ENCODE data around the gene UBIAD1. TPM values are rescaled to one million over a fixed set of nuclear protein-coding genes. Genes with fewer than 3 reads are reported as not detected.
A peak's percentile ranks its signal among the peaks of the same experiment; 100 is the strongest.
"Not testable (repeated sequence)": the region's sequence is repeated elsewhere in the genome, so short reads cannot be mapped to it uniquely, and the experiment has no call there.

UBIAD1 gene
- polyA plus RNA-seq (2013, experiment 1 of 2; ENCODE audit: insufficient read length), result 10.8 TPM
- 9.9 TPM for polyA plus RNA-seq (2013, experiment 2 of 2; ENCODE audit: insufficient read length)

GRCh38 chr1:11272832-11273594 is at the start of gene UBIAD1:
UBIAD1 (plus strand) TSS chr1:11273198; CDS start chr1:11273532, 334 bp downstream.
- peak; percentile 90 for DNase-seq

- DNase-seq, result peak; percentile 19
Measured at GRCh38 chr1:11227106-11228077, 45.6 kb upstream of the UBIAD1 start.

GRCh38 chr1:11229203-11229602 is 43.8 kb upstream of the UBIAD1 start:
- no peak for DNase-seq

- DNase-seq, result no peak
Measured at GRCh38 chr1:11233208-11233607, 39.8 kb upstream of the UBIAD1 start.

- no peak for DNase-seq
Measured at GRCh38 chr1:11237356-11237755, 35.6 kb upstream of the UBIAD1 start.

- no peak for DNase-seq
Measured at GRCh38 chr1:11238311-11238710, 34.7 kb upstream of the UBIAD1 start.

GRCh38 chr1:11245248-11245647 is 27.8 kb upstream of the UBIAD1 start:
- DNase-seq, result no peak

- DNase-seq, result no peak
Measured at GRCh38 chr1:11245904-11246719, 26.9 kb upstream of the UBIAD1 start.

- no peak for DNase-seq
Measured at GRCh38 chr1:11248169-11248568, 24.8 kb upstream of the UBIAD1 start.

- no peak for DNase-seq
Measured at GRCh38 chr1:11252538-11252937, 20.5 kb upstream of the UBIAD1 start.

- no peak for DNase-seq
Measured at GRCh38 chr1:11253226-11253625, 19.8 kb upstream of the UBIAD1 start.

- DNase-seq, result no peak
Measured at GRCh38 chr1:11256299-11256698, 16.7 kb upstream of the UBIAD1 start.

GRCh38 chr1:11262171-11263049 is 10.6 kb upstream of the UBIAD1 start, which contains the start of gene MTOR:
MTOR (minus strand) TSS chr1:11262551; CDS start chr1:11259409, 3,142 bp downstream.
- peak; percentile 100 for DNase-seq

GRCh38 chr1:11266268-11267074 is 6.5 kb upstream of the UBIAD1 start:
- DNase-seq, result no peak

- DNase-seq, result not testable (repeated sequence)
Measured at GRCh38 chr1:11267350-11268337, 5.4 kb upstream of the UBIAD1 start.

GRCh38 chr1:11272544-11272831 is 510 bp upstream of the UBIAD1 start:
- DNase-seq, result no peak

GRCh38 chr1:11273595-11274234 is 717 bp downstream of the UBIAD1 start:
- no peak for DNase-seq

GRCh38 chr1:11279152-11279551 is 6.2 kb downstream of the UBIAD1 start:
- DNase-seq, result no peak

- DNase-seq, result no peak
Measured at GRCh38 chr1:11279630-11280029, 6.6 kb downstream of the UBIAD1 start.

Data from fibroblast of skin of abdomen (primary cell).